Keratinocyte (primary cell): Measurements from ENCODE around the gene CIPC. TPM values are rescaled to one million over a fixed set of nuclear protein-coding genes. Genes with fewer than 3 reads are reported as not detected.

Source experiments
- DNase-seq: peaks from one replicate; pipeline ENCODE4 v3.0.0-alpha.2; 2011; ENCODE audit warnings: low read depth, missing footprints, low spot score
- FAIRE-seq: peaks from 2 replicates; lab custom pipeline; 2011; peaks lifted over from hg19 to GRCh38; lab: Jason Lieb, UNC
- H2AFZ ChIP-seq: 2 replicates; pipeline ENCODE4 v1.6.0; 2012; ENCODE audit warnings: low read length, control low read depth, inconsistent platforms; ENCODE audit not compliant: control insufficient read depth
- H3K27ac ChIP-seq: 2 replicates; pipeline ENCODE4 v1.5.1; 2011; ENCODE audit warnings: low read length; ENCODE audit not compliant: control insufficient read depth, insufficient read depth
- H3K27me3 ChIP-seq: 3 replicates; pipeline ENCODE4 v1.6.0; 2011; ENCODE audit warnings: low read length; ENCODE audit not compliant: control insufficient read depth, insufficient read depth; ENCODE audit errors: extremely low read depth
- H3K36me3 ChIP-seq, 2 experiments: 2 replicates in 1 of 2; 3 replicates in 1 of 2; pipeline ENCODE4 v1.5.1; 2011; ENCODE audit warnings: low read length in 2 of 2, mild to moderate bottlenecking in 1 of 2; ENCODE audit not compliant: control insufficient read depth in 2 of 2, insufficient read depth in 2 of 2; ENCODE audit errors: extremely low read depth in 1 of 2
- H3K4me1 ChIP-seq: 3 replicates; pipeline ENCODE4 v1.5.1; 2011; ENCODE audit warnings: low read length; ENCODE audit not compliant: control insufficient read depth, insufficient read depth; ENCODE audit errors: extremely low read depth
- H3K4me2 ChIP-seq: 3 replicates; pipeline ENCODE4 v1.6.0; 2011; ENCODE audit warnings: low read depth, low read length; ENCODE audit not compliant: control insufficient read depth, insufficient read depth; ENCODE audit errors: extremely low read depth
- H3K4me3 ChIP-seq, 3 experiments: fragments of 200-600 bp in 1 of 3; sonication (generic) in 1 of 3; 2 replicates in 2 of 3; 3 replicates in 1 of 3; pipeline ENCODE4 v1.5.1; 2011 to 2016; ENCODE audit warnings: low read length in 3 of 3, mild to moderate bottlenecking in 3 of 3, control low read depth in 2 of 3, inconsistent platforms in 1 of 3, low read depth in 1 of 3, mixed read lengths in 1 of 3, mixed run types in 1 of 3, moderate library complexity in 1 of 3; ENCODE audit not compliant: control insufficient read depth in 2 of 3, insufficient read depth in 2 of 3; ENCODE audit errors: extremely low read depth in 1 of 3
- H3K79me2 ChIP-seq: 2 replicates; pipeline ENCODE4 v1.6.0; 2012; ENCODE audit warnings: low read length; ENCODE audit not compliant: control insufficient read depth, insufficient read depth
- H3K9ac ChIP-seq: 3 replicates; pipeline ENCODE4 v1.6.0; 2011; ENCODE audit warnings: low read length; ENCODE audit not compliant: control insufficient read depth, insufficient read depth; ENCODE audit errors: extremely low read depth
- H3K9me1 ChIP-seq: 3 replicates; pipeline ENCODE4 v1.6.0; 2011; ENCODE audit warnings: low read length; ENCODE audit not compliant: control insufficient read depth, insufficient read depth; ENCODE audit errors: extremely low read depth
- H3K9me3 ChIP-seq: 2 replicates; pipeline ENCODE4 v1.5.1; 2012; ENCODE audit warnings: low read depth, low read length; ENCODE audit not compliant: control insufficient read depth
- H4K20me1 ChIP-seq: 3 replicates; pipeline ENCODE4 v1.6.0; 2011; ENCODE audit warnings: low read length; ENCODE audit not compliant: control insufficient read depth, insufficient read depth; ENCODE audit errors: extremely low read depth
- EZH2 ChIP-seq: IDR thresholded peaks from one replicate; pipeline ENCODE4 v1.6.1; 2012; ENCODE audit warnings: inconsistent platforms, mild to moderate bottlenecking, low read length, moderate library complexity
- dilution Hi-C: fragments of 300-500 bp; cut with MboI; formaldehyde crosslinking; loops from one replicate; pipeline ENCODE4 v1.7.0; 2020; ENCODE audit warnings: low sequenced_read_pairs; ENCODE audit not compliant: extremely low pct_ligation_motif_present
- polyA plus RNA-seq, 5 experiments: library from polyadenylated mRNA; depleted of rRNA in 3 of 5; stranded (reverse) in 3 of 5; stranded (forward) in 1 of 5; unstranded in 1 of 5; fragments of >200 nt; gene quantifications; 1 replicate in 1 of 5; 2 replicates in 3 of 5; 3 replicates in 1 of 5; pipeline versions ENCODE4 v1.2.1 to v1.2.3, GENCODE V29; 2011 to 2012; ENCODE audit warnings: missing spikeins in 2 of 5, low read depth in 1 of 5, low replicate concordance in 1 of 5
- TF ChIP-seq, protein P1 (sequence below), 3 experiments: IDR thresholded peaks in 1 of 3; conservative IDR thresholded peaks in 1 of 3; optimal IDR thresholded peaks in 1 of 3; 2 replicates in 2 of 3; 3 replicates in 1 of 3; pipeline versions ENCODE3 to v1.5.1; 2011; ENCODE audit warnings: low read length in 3 of 3, mild to moderate bottlenecking in 3 of 3, moderate library complexity in 2 of 3, control low read depth in 1 of 3, inconsistent platforms in 1 of 3; ENCODE audit not compliant: insufficient read depth in 2 of 3; ENCODE audit errors: extremely low read depth in 1 of 3

Gene CIPC
- polyA plus RNA-seq, 1 donor (not counting 4 experiments of a cell fraction or from before 2014, with no cell fraction given) = 13.2 TPM

DNA sequence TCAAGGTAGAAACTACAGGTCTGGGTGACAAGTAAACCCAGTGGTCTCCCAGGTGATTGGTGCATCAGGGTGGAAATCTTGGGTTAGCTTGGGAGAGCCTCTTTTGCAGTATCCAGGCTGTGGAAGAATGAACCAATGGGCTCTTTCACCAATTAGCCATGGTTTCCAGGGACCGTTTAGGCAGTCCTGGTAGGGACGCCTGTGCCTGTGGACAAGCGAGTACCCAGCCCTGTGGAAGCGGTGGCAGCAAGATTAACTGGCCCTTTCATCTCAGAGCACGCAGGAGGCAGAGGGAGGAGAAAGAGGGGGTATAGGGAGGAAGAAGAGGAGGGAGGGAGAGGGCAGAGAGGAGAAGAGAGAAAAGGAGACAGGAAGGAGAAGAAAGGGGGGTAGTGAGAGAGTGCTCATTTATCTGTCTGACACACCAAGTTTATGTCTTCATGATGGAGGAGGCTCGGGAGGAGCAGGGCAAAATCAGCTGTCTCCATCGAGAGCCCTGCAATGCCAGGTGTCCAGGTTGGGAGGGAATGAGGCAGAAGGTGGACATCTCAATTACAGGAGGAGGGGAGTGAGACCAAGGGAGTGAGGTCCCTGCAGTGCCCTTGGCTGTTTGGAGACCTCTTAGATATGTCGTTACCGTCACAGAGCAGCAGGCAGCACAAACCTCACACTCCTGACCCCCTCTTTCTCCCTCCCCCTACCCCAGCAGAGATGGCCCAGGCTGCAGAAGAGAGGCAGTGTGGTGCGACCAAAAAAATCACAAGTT, 48.1 kb downstream of the CIPC start:
- Histone ChIP-seq H3K4me2 (no peak overlapping the region), H3K27me3 (peaks cover 54% of the 10 kb centered on the region), H3K79me2 (no peaks in the 10 kb centered on the region), H3K4me1 (no peaks in the 10 kb centered on the region), H3K36me3 (no peaks in the 10 kb centered on the region), H3K27ac (no peak overlapping the region), H3K9me1 (no peaks in the 10 kb centered on the region), H3K9me3 (no peaks in the 10 kb centered on the region), H2AFZ (no peak overlapping the region), H4K20me1 (no peaks in the 10 kb centered on the region), H3K9ac (no peak overlapping the region), H3K4me3 (no peak overlapping the region)
- no peak for DNase-seq
- no peak for FAIRE-seq
- dilution Hi-C loops = no loop called here
- no peak for TF ChIP-seq EZH2
- TF ChIP-seq, protein P1, sequence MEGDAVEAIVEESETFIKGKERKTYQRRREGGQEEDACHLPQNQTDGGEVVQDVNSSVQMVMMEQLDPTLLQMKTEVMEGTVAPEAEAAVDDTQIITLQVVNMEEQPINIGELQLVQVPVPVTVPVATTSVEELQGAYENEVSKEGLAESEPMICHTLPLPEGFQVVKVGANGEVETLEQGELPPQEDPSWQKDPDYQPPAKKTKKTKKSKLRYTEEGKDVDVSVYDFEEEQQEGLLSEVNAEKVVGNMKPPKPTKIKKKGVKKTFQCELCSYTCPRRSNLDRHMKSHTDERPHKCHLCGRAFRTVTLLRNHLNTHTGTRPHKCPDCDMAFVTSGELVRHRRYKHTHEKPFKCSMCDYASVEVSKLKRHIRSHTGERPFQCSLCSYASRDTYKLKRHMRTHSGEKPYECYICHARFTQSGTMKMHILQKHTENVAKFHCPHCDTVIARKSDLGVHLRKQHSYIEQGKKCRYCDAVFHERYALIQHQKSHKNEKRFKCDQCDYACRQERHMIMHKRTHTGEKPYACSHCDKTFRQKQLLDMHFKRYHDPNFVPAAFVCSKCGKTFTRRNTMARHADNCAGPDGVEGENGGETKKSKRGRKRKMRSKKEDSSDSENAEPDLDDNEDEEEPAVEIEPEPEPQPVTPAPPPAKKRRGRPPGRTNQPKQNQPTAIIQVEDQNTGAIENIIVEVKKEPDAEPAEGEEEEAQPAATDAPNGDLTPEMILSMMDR (optimal IDR thresholded peaks at IDR 0.05 in 1 of 3, IDR thresholded peaks at IDR 0.05 in 1 of 3, conservative IDR thresholded peaks at IDR 0.05 in 1 of 3; ENCODE audit: extremely low read depth in 1 of 3, insufficient read depth in 2 of 3, low read length in 3 of 3) = no peak

DNA sequence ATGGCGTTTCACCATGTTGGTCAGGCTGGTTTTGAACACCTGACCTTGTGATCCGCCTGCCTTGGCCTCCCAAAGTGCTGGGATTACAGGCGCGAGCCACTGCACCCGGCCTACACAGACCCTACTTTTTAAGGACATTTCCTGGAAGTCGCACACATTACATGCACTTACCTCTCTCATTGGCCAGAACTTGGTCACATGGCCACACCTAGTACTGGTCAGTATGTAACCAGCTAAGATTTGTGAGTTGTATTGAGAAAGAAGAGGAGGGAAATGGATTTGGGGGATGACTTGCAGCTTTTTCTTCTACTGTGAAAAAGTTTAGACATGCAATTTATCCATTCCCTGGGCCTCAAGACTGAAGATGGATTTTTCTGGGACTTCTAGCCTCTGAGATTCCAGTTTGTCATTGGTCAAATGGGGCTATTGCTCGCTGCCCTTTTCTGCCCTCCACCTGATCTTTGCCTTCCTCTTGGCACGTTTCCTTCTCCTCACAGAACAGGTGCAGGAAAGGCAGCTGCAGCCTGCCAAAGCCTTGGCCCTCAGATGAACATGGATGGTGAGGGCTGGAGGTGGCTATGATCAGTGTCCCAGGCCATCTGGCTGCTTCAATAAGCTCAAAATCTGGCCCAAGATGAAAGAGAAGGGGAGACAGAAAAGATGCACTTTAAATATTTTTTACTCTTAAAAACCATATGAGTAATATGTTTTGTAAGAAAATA, 50.6 kb downstream of the CIPC start:
- TF ChIP-seq EZH2 = no peak
- TF ChIP-seq, protein P1 (optimal IDR thresholded peaks at IDR 0.05 in 1 of 3, IDR thresholded peaks at IDR 0.05 in 1 of 3, conservative IDR thresholded peaks at IDR 0.05 in 1 of 3; ENCODE audit: extremely low read depth in 1 of 3, insufficient read depth in 2 of 3, low read length in 3 of 3) = no peak
- H3K4me2 ChIP-seq = no peak overlapping the region
- no peak overlapping the region for H3K4me3 ChIP-seq
- H4K20me1 ChIP-seq = no peaks in the 10 kb centered on the region
- no peak overlapping the region for H3K27ac ChIP-seq
- FAIRE-seq (no peak), DNase-seq (no peak)
- no peak overlapping the region for H2AFZ ChIP-seq
- no peaks in the 10 kb centered on the region for H3K79me2 ChIP-seq
- H3K9me3 ChIP-seq = no peaks in the 10 kb centered on the region
- H3K4me1 ChIP-seq = no peaks in the 10 kb centered on the region
- no peaks in the 10 kb centered on the region for H3K9me1 ChIP-seq
- dilution Hi-C loops = no loop called here
- H3K9ac ChIP-seq = no peak overlapping the region
- peaks cover 36% of the 10 kb centered on the region for H3K27me3 ChIP-seq
- H3K36me3 ChIP-seq = no peaks in the 10 kb centered on the region
